Body of pancreas (tissue), 4 donors: ENCODE data around the gene FAN1.

Experiments
- CTCF ChIP-seq, 7 experiments: fragments of 450-650 bp in 4 of 7; fragments of 200-600 bp in 3 of 7; sonication (generic) in 3 of 7; IDR thresholded peaks; one replicate each; pipeline ENCODE4 v1.5.1; 2016 to 2019; ENCODE audit warnings: antibody characterized with exemption in 7 of 7
- POLR2A ChIP-seq, 3 donors: fragments of 450-650 bp; IDR thresholded peaks; one replicate each; pipeline ENCODE4 v1.6.1; 2016; ENCODE audit warnings: antibody characterized with exemption in 3 of 3, mild to moderate bottlenecking in 2 of 3

DNA sequence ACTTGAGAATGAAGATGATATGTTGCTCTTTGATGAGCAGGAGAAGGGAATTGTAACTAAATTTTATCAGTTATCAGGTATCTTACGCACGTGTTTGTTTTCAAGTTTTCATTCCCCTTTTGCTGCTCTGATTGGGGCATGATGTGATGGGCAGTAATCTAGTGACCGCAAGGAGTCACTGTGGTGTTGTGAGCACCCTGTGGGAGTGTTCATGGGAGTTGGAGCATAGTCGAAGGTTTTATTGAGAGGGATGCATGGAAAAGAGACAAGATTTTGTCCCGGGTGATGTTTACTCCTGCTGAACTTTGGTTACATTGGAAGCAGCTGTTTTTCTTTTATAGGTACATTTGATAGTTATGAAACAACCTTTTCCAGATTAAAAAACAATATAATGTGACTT lies 2.1 kb downstream of the FAN1 start:
- no peak for TF ChIP-seq POLR2A (IDR thresholded peaks at IDR 0.05)
- TF ChIP-seq CTCF (IDR thresholded peaks at IDR 0.05): no peak
